Breast epithelium (tissue), 4 donors: Measurements from ENCODE around the gene A2ML1. TPM values are rescaled to one million over a fixed set of nuclear protein-coding genes. Genes with fewer than 3 reads are reported as not detected.
"Not testable (repeated sequence)": the region's sequence is repeated elsewhere in the genome, so short reads cannot be mapped to it uniquely, and the experiment has no call there.

Experiments
- DNase-seq, 2 donors: peaks; one replicate each; pipeline ENCODE4 v3.0.0-alpha.2; 2019; ENCODE audit warnings: low spot score in 2 of 2
- H3K27ac ChIP-seq, 2 donors: fragments of 200-600 bp; sonication (generic) in 1 of 2; one replicate each; pipeline ENCODE4 v1.5.1; 2016 to 2019; ENCODE audit warnings: mild to moderate bottlenecking in 1 of 2
- H3K27me3 ChIP-seq, 2 donors: fragments of 200-600 bp; sonication (generic) in 1 of 2; one replicate each; pipeline versions ENCODE4 v1.5.1 to v1.6.0; 2017 to 2019; ENCODE audit warnings: control low read depth in 1 of 2, mild to moderate bottlenecking in 1 of 2
- H3K36me3 ChIP-seq: fragments of 200-600 bp; one replicate; pipeline ENCODE4 v1.5.1; 2019
- H3K4me1 ChIP-seq, 2 donors: fragments of 200-600 bp; sonication (generic); one replicate each; pipeline ENCODE4 v1.5.1; 2016 to 2019; ENCODE audit warnings: control low read depth in 1 of 2
- H3K4me3 ChIP-seq, 3 donors: fragments of 200-600 bp; sonication (generic); 1 replicate in 2 of 3; 2 replicates in 1 of 3; pipeline ENCODE4 v1.5.1; 2016 to 2019; ENCODE audit warnings: mild to moderate bottlenecking in 3 of 3, moderate library complexity in 2 of 3
- H3K9me3 ChIP-seq, 2 donors: fragments of 200-600 bp; sonication (generic) in 1 of 2; one replicate each; pipeline ENCODE4 v1.5.1; 2016 to 2019; ENCODE audit warnings: control low read depth in 1 of 2
- POLR2A ChIP-seq: fragments of 450-650 bp; IDR thresholded peaks from one replicate; pipeline ENCODE4 v1.6.1; 2016; ENCODE audit warnings: antibody characterized with exemption, mild to moderate bottlenecking, moderate library complexity
- POLR2AphosphoS5 ChIP-seq, 3 donors: sonication (generic); formaldehyde crosslinking; IDR thresholded peaks; one replicate each; pipeline ENCODE4 v1.6.1; 2017; ENCODE audit warnings: antibody characterized with exemption in 3 of 3
- intact Hi-C: fragments of 100-400 bp; cut with DNase I; formaldehyde crosslinking; loops from one replicate; pipeline ENCODE4 v1.15.1; 2023; ENCODE audit warnings: low total_unique reads
- total RNA-seq, 3 donors: library from RNA; depleted of rRNA; stranded (reverse); fragments of >200 nt; gene quantifications; one replicate each; pipeline ENCODE4 v1.1.0, GENCODE V29; 2016
- TF ChIP-seq, protein P1 (sequence below), 3 donors: fragments of 450-650 bp; IDR thresholded peaks; one replicate each; pipeline ENCODE4 v1.5.1; 2016 to 2017; ENCODE audit warnings: antibody characterized with exemption in 3 of 3, mild to moderate bottlenecking in 3 of 3, moderate library complexity in 3 of 3

Gene A2ML1
- total RNA-seq, 3 donors from 2014 or later, result 0.33 to 1.2 TPM; not detected in 1

- Histone ChIP-seq H3K27ac (no peak overlapping the region), H3K36me3 (no peaks in the 10 kb centered on the region), H3K4me3 (no peak overlapping the region), H3K27me3 (no peaks in the 10 kb centered on the region), H3K4me1 (no peaks in the 10 kb centered on the region), H3K9me3 (no peaks in the 10 kb centered on the region)
- no peak for DNase-seq
- intact Hi-C loops, result no loop called here
- TF ChIP-seq, protein P1, sequence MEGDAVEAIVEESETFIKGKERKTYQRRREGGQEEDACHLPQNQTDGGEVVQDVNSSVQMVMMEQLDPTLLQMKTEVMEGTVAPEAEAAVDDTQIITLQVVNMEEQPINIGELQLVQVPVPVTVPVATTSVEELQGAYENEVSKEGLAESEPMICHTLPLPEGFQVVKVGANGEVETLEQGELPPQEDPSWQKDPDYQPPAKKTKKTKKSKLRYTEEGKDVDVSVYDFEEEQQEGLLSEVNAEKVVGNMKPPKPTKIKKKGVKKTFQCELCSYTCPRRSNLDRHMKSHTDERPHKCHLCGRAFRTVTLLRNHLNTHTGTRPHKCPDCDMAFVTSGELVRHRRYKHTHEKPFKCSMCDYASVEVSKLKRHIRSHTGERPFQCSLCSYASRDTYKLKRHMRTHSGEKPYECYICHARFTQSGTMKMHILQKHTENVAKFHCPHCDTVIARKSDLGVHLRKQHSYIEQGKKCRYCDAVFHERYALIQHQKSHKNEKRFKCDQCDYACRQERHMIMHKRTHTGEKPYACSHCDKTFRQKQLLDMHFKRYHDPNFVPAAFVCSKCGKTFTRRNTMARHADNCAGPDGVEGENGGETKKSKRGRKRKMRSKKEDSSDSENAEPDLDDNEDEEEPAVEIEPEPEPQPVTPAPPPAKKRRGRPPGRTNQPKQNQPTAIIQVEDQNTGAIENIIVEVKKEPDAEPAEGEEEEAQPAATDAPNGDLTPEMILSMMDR (IDR thresholded peaks at IDR 0.05), result no peak
- TF ChIP-seq POLR2AphosphoS5 (IDR thresholded peaks at IDR 0.05) (no peak), POLR2A (no peak)
These were observed 5.9 kb upstream of the A2ML1 start for GRCh38 chr12:8816448-8817050.

DNA sequence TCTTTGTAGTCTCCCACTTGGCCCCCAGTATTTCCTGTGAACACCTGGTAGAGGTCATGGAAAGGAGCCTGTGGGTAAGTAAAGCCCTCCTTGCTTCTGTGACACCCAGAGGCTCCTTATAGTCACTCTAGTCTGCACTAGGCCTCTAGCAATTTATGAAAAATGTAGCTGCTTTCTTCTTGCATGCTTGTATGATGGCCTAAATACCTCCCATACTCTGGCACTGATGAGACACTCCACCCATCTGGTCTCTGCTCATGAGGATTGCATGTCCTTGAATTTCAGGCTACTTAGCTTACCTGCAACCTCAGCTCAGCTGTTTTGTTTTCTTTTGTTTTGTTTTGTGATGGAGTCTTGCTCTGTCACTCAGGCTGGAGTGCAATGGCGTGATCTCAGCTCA is 4.6 kb upstream of the A2ML1 start:
- no peaks in the 10 kb centered on the region for H3K36me3 ChIP-seq
- no peak for DNase-seq
- TF ChIP-seq POLR2A, result no peak
- TF ChIP-seq POLR2AphosphoS5 (IDR thresholded peaks at IDR 0.05), result no peak
- TF ChIP-seq, protein P1 (IDR thresholded peaks at IDR 0.05), result no peak
- H3K27me3 ChIP-seq, result no peaks in the 10 kb centered on the region
- H3K27ac ChIP-seq, result no peak overlapping the region
- H3K9me3 ChIP-seq, result no peaks in the 10 kb centered on the region
- H3K4me1 ChIP-seq, result no peaks in the 10 kb centered on the region
- H3K4me3 ChIP-seq, result no peak overlapping the region
- intact Hi-C loops, result no loop called here

GRCh38 chr12:8818526-8818925 is 3.9 kb upstream of the A2ML1 start:
- no peak overlapping the region for H3K4me3 ChIP-seq
- no peak overlapping the region for H3K27ac ChIP-seq
- DNase-seq, result no peak
- H3K27me3 ChIP-seq, result no peaks in the 10 kb centered on the region
- intact Hi-C loops, result no loop called here
- no peaks in the 10 kb centered on the region for H3K36me3 ChIP-seq
- no peaks in the 10 kb centered on the region for H3K4me1 ChIP-seq
- TF ChIP-seq POLR2A (no peak), POLR2AphosphoS5 (IDR thresholded peaks at IDR 0.05) (no peak)
- TF ChIP-seq, protein P1 (IDR thresholded peaks at IDR 0.05), result no peak
- H3K9me3 ChIP-seq, result no peaks in the 10 kb centered on the region

- H3K9me3 ChIP-seq, result no peaks in the 10 kb centered on the region
- no peaks in the 10 kb centered on the region for H3K36me3 ChIP-seq
- no peaks in the 10 kb centered on the region for H3K27me3 ChIP-seq
- H3K27ac ChIP-seq, result no peak overlapping the region
- no peak for DNase-seq
- no peaks in the 10 kb centered on the region for H3K4me1 ChIP-seq
- no peak overlapping the region for H3K4me3 ChIP-seq
- TF ChIP-seq POLR2AphosphoS5 (IDR thresholded peaks at IDR 0.05) (no peak), POLR2A (no peak)
- TF ChIP-seq, protein P1 (IDR thresholded peaks at IDR 0.05), result no peak
- intact Hi-C loops, result no loop called here
These were observed 2.8 kb upstream of the A2ML1 start for GRCh38 chr12:8819666-8819980.

DNA sequence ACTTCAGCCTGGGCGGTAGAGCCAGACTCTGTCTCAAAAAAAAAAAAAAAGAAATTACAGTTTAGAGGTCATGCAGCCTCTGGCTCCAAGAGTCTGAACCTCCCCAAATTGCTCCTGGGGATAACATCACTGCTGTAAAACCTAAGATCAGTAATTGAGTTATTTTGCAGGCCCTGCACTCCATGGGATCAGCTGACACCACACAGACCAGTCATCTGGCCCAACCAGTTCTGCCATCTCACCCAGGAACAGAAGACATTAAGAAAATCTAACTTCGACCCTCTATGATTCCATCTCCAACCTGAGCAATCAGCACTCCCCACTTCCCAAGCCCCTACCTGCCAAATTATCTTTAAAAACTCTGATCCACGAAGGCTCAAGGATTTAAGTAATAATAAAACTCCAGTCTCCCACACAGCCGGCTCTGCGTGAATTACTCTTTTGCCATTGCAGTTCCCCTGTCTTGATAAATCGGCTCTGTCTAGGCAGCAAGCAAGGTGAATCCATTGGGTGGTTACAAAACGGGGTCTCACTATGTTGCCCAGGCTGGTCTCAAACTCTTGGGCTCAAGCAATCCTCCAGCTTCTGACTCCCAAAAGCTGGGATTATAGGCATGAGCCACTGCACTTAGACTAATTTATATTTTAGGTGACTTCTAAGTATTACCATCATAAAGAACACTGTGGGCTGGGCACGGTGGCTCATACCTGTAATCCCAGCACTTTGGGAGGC is 1.6 kb upstream of the A2ML1 start:
- H3K4me3 ChIP-seq, H3K27me3 ChIP-seq, H3K4me1 ChIP-seq, DNase-seq, H3K36me3 ChIP-seq, H3K27ac ChIP-seq, H3K9me3 ChIP-seq, intact Hi-C loops: not testable (repeated sequence)
